GM19035 (cell line): ENCODE results near the gene TYK2.
A peak's percentile ranks its signal among the peaks of the same experiment; 100 is the strongest.

Experiments
- ATAC-seq: cut with Tn5 transposase; IDR thresholded peaks from one replicate; pipeline ENCODE4 v1.9.1; 2021; ENCODE audit not compliant: unreplicated experiment

The TYK2 gene

GRCh38 chr19:10335352-10335985 is 44.9 kb downstream of the TYK2 start:
- no peak for ATAC-seq

GRCh38 chr19:10334588-10335351 is 45.6 kb downstream of the TYK2 start:
- ATAC-seq, result no peak

GRCh38 chr19:10333758-10334587 is 46.4 kb downstream of the TYK2 start:
- ATAC-seq, result peak; percentile 3

GRCh38 chr19:10332965-10333757 is 47.2 kb downstream of the TYK2 start, which contains the start of gene RAVER1:
Gene RAVER1 (minus strand): TSS chr19:10333529. CDS start chr19:10333507, 22 bp downstream.
- peak; percentile 87 for ATAC-seq

GRCh38 chr19:10332158-10332964 is 48.0 kb downstream of the TYK2 start:
- ATAC-seq, result no peak

- ATAC-seq, result no peak
These were observed 50.8 kb downstream of the TYK2 start for GRCh38 chr19:10329555-10329954.

GRCh38 chr19:10328558-10329429 is 51.6 kb downstream of the TYK2 start:
- no peak for ATAC-seq

GRCh38 chr19:10327793-10328192 is 52.6 kb downstream of the TYK2 start:
- ATAC-seq, result no peak

GRCh38 chr19:10325732-10326131 is 54.6 kb downstream of the TYK2 start:
- ATAC-seq, result no peak

- ATAC-seq, result no peak
These were observed 58.2 kb downstream of the TYK2 start for GRCh38 chr19:10321874-10322835.

- no peak for ATAC-seq
These were observed 59.0 kb downstream of the TYK2 start for GRCh38 chr19:10321417-10321797.

- no peak for ATAC-seq
These were observed 59.6 kb downstream of the TYK2 start for GRCh38 chr19:10320602-10321416.

- no peak for ATAC-seq
These were observed 61.3 kb downstream of the TYK2 start for GRCh38 chr19:10318807-10319682.

GRCh38 chr19:10317857-10318462 is 62.4 kb downstream of the TYK2 start:
- ATAC-seq, result no peak

GRCh38 chr19:10317045-10317856 is 63.1 kb downstream of the TYK2 start:
- no peak for ATAC-seq
